Naive thymus-derived CD8-positive, alpha-beta T cell (primary cell): ENCODE data around the gene THBS1. TPM values are rescaled to one million over a fixed set of nuclear protein-coding genes. Genes with fewer than 3 reads are reported as not detected.
A peak's percentile ranks its signal among the peaks of the same experiment; 100 is the strongest.

ENCODE experiments used
- ATAC-seq, 2 donors: fragments of 150-1000 bp; cut with Tn5 transposase in 1 of 2; sonication (Bioruptor Pico), chemical (Tn5 transposase) in 1 of 2; 1 replicate in 1 of 2; 2 replicates in 1 of 2; pipeline ENCODE4 v1.10.0; 2021; ENCODE audit warnings: mild to moderate bottlenecking in 2 of 2, moderate library complexity in 2 of 2
- POLR2A ChIA-PET: fragments of 350-600 bp; sonication (Branson Sonifier 250); formaldehyde crosslinking; loops from one replicate; lab custom pipeline; 2021; ENCODE audit warnings: antibody characterized with exemption; lab: Charles Lee
- DNase-seq, 10 donors: peaks; one replicate each; pipeline versions ENCODE4 v3.0.0 to v3.0.0-alpha.2; 2020 to 2022
- H3K27ac Mint-ChIP-seq, 10 donors: one replicate each; pipeline ENCODE4 v1.8.0; 2020 to 2022; ENCODE audit warnings: mild to moderate bottlenecking in 10 of 10, mixed read lengths in 10 of 10, moderate library complexity in 4 of 10, inconsistent platforms in 1 of 10
- H3K27me3 Mint-ChIP-seq, 5 donors: one replicate each; pipeline ENCODE4 v1.8.0; 2021 to 2022; ENCODE audit warnings: mixed read lengths in 5 of 5
- H3K36me3 Mint-ChIP-seq, 3 donors: one replicate each; pipeline ENCODE4 v1.8.0; 2020 to 2022; ENCODE audit warnings: mixed read lengths in 3 of 3, mild to moderate bottlenecking in 2 of 3, inconsistent platforms in 1 of 3
- H3K4me1 Mint-ChIP-seq, 4 donors: one replicate each; pipeline ENCODE4 v1.8.0; 2021 to 2022; ENCODE audit warnings: mixed read lengths in 4 of 4
- H3K4me3 Mint-ChIP-seq, 10 donors: one replicate each; pipeline ENCODE4 v1.8.0; 2020 to 2022; ENCODE audit warnings: mild to moderate bottlenecking in 10 of 10, mixed read lengths in 10 of 10, moderate library complexity in 6 of 10, inconsistent platforms in 1 of 10
- H3K9me3 Mint-ChIP-seq, 9 donors: one replicate each; pipeline ENCODE4 v1.8.0; 2020 to 2022; ENCODE audit warnings: mixed read lengths in 9 of 9, mild to moderate bottlenecking in 3 of 9, inconsistent platforms in 1 of 9, moderate library complexity in 1 of 9
- polyA plus RNA-seq, 3 donors: library from polyadenylated mRNA; unstranded; fragments of 300-500 nt; fragmentation: Illumina TruSeq; gene quantifications; one replicate each; pipeline ENCODE4 v1.2.3, GENCODE V29; 2021
- total RNA-seq, 8 experiments: library from RNA in 2 of 8; stranded (reverse) in 2 of 8; gene quantifications; one replicate each; pipeline ENCODE4 v1.2.3 and lab custom pipeline; 2021 to 2026

Gene THBS1
- total and polyA plus RNA-seq, 5 experiments from 2014 or later, result 0.02 to 6.5 (median 2.0) TPM; not detected in 1

DNA sequence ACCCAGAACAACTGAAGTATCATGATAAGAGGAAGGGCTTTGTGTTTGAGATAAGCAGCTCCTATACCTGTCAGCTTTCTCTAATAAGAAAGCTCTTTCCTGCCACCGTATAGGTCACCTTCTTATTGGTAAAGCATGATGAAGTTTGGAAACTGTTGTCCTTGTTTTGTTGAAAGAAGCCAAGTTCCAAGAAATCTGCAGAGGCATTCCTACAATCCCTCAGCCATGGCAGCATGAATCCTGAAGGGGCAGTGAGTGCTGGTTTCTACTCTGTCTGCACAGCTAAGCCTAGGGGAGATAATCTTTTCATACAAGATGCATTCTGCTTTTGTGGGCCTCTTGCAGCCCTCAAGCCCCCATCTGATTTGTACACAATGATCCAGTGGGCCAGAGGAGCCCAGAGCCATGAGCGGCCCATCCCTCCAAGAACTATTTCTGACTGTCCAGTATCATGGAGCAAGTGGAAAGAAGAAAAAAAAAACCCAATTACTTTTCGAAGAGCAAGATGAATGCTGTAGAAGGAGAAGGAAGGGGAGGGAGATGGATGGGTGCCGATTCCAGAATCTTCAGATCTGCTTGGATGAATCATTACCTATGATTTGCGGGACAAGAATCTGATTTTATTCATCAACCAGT is 1.9 kb upstream of the THBS1 start:
- H3K27me3 Mint-ChIP-seq, result peaks cover 27 to 72% (median 46%) of the 10 kb centered on the region in 5 donors
- peaks cover 6 to 20% (median 13%) of the 10 kb centered on the region in 4 donors for H3K4me1 Mint-ChIP-seq
- H3K27ac Mint-ChIP-seq, result no peak overlapping the region
- DNase-seq (no peak), ATAC-seq (no peak)
- H3K4me3 Mint-ChIP-seq, result peak overlapping the region in 2 of 10 donors; percentile 4 to 49
- H3K36me3 Mint-ChIP-seq, result no peaks in the 10 kb centered on the region
- no peaks in the 10 kb centered on the region for H3K9me3 Mint-ChIP-seq
- POLR2A ChIA-PET, result no interaction called here

GRCh38 chr15:39579487-39580116 is 1.3 kb upstream of the THBS1 start:
- DNase-seq (no peak), ATAC-seq (no peak)
- POLR2A ChIA-PET, result no interaction called here
- Mint-ChIP-seq H3K4me1 (peaks cover 6 to 20% (median 13%) of the 10 kb centered on the region in 4 donors), H3K27me3 (peaks cover 27 to 74% (median 46%) of the 10 kb centered on the region in 5 donors), H3K4me3 (peak overlapping the region in 6 of 10 donors; percentile 46 to 62 (median 53)), H3K9me3 (no peaks in the 10 kb centered on the region), H3K27ac (no peak overlapping the region), H3K36me3 (no peaks in the 10 kb centered on the region)

GRCh38 chr15:39580117-39580484 is 778 bp upstream of the THBS1 start:
- peak; percentile 58 to 86 (median 79) for DNase-seq
- Mint-ChIP-seq H3K27me3 (peaks cover 26 to 73% (median 45%) of the 10 kb centered on the region in 5 donors), H3K36me3 (no peaks in the 10 kb centered on the region), H3K4me3 (peak overlapping the region in 6 of 10 donors; percentile 41 to 81 (median 57)), H3K4me1 (peaks cover 6 to 22% (median 13%) of the 10 kb centered on the region in 4 donors), H3K27ac (no peak overlapping the region), H3K9me3 (no peaks in the 10 kb centered on the region)
- POLR2A ChIA-PET, result no interaction called here
- peak; percentile 87 to 93 for ATAC-seq

DNA sequence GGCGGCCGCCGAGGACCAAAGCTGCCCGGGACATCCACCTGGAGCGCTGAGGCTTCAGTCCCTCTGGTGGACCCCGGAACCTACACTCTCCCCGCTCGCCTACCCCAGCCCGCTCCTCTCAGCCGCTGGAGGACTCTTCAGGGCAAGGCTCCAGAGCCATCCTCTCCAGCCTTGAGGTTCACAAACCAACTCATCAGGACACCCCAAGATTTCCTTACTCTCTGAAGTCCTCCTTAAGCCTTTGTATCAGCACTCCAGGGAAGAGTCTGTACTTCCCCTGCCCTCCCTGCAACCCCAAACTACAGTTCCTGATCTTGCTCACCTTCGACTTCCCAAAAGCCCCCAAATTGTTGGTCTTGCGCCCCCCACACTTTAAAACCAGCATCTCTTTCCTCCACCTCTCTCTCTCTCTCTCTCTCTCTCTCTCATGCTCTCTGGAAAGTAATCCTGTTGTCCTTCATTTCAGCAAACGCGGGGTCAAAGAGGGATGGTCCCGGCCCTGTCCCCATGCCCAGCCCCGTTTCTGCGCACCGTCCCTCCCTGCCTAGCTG is 438 bp downstream of the THBS1 start:
- Mint-ChIP-seq H3K27ac (peak overlapping the region in 3 of 10 donors; percentile 21 to 41 (median 41)), H3K4me3 (peak overlapping the region in 9 of 10 donors; percentile 49 to 81 (median 71)), H3K27me3 (peaks cover 24 to 61% (median 42%) of the 10 kb centered on the region in 5 donors), H3K9me3 (no peaks in the 10 kb centered on the region), H3K4me1 (peaks cover 6 to 24% (median 13%) of the 10 kb centered on the region in 4 donors), H3K36me3 (no peaks in the 10 kb centered on the region)
- ATAC-seq (no peak), DNase-seq (no peak)
- POLR2A ChIA-PET, result no interaction called here

DNA sequence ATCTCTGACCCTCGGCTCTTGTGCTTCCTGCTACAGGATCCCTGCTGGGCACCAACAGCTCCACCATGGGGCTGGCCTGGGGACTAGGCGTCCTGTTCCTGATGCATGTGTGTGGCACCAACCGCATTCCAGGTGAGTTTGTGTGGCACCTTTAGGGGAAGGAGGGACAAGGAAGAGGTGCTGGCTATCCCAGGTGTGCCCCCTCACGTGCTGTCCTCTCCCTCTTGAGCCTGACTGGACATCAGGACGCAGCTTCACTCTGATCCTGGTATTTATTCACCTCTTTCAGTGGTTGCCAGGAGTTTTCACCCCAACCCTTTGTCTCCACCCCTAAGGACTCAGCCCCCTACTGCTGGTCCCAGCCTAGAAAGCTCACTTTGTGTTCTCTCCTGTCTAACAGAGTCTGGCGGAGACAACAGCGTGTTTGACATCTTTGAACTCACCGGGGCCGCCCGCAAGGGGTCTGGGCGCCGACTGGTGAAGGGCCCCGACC is 960 bp downstream of the THBS1 start:
- Mint-ChIP-seq H3K9me3 (no peaks in the 10 kb centered on the region), H3K4me3 (peak overlapping the region in 8 of 10 donors; percentile 49 to 81 (median 72)), H3K27me3 (peaks cover 21 to 56% (median 37%) of the 10 kb centered on the region in 5 donors), H3K36me3 (no peaks in the 10 kb centered on the region), H3K27ac (peak overlapping the region in 2 of 10 donors; percentile 41), H3K4me1 (peaks cover 6 to 24% (median 13%) of the 10 kb centered on the region in 4 donors)
- POLR2A ChIA-PET, result no interaction called here
- ATAC-seq (no peak), DNase-seq (no peak)

- no peaks in the 10 kb centered on the region for H3K36me3 Mint-ChIP-seq
- ATAC-seq (no peak), DNase-seq (no peak)
- POLR2A ChIA-PET, result no interaction called here
- H3K9me3 Mint-ChIP-seq, result no peaks in the 10 kb centered on the region
- H3K4me1 Mint-ChIP-seq, result peaks cover 6 to 24% (median 13%) of the 10 kb centered on the region in 4 donors
- peak overlapping the region in 2 of 10 donors; percentile 79 to 81 for H3K4me3 Mint-ChIP-seq
- H3K27me3 Mint-ChIP-seq, result peaks cover 19 to 50% (median 32%) of the 10 kb centered on the region in 5 donors
- no peak overlapping the region for H3K27ac Mint-ChIP-seq
Observed at GRCh38 chr15:39582286-39582976, 1.6 kb downstream of the THBS1 start.

- ATAC-seq (no peak), DNase-seq (no peak)
- Mint-ChIP-seq H3K4me3 (peak overlapping the region in 1 of 10 donors; percentile 11), H3K4me1 (peaks cover 6 to 24% (median 13%) of the 10 kb centered on the region in 4 donors), H3K9me3 (no peaks in the 10 kb centered on the region), H3K27me3 (peaks cover 17 to 50% (median 29%) of the 10 kb centered on the region in 5 donors), H3K36me3 (no peaks in the 10 kb centered on the region), H3K27ac (no peak overlapping the region)
- POLR2A ChIA-PET, result no interaction called here
Observed at GRCh38 chr15:39582977-39583595, 2.2 kb downstream of the THBS1 start.

GRCh38 chr15:39583596-39584265 is 2.9 kb downstream of the THBS1 start:
- DNase-seq (no peak), ATAC-seq (no peak)
- Mint-ChIP-seq H3K4me1 (peaks cover 6 to 24% (median 13%) of the 10 kb centered on the region in 4 donors), H3K36me3 (no peaks in the 10 kb centered on the region), H3K4me3 (peak overlapping the region in 1 of 10 donors; percentile 24), H3K27me3 (peaks cover 15 to 44% (median 28%) of the 10 kb centered on the region in 5 donors), H3K9me3 (no peaks in the 10 kb centered on the region), H3K27ac (no peak overlapping the region)
- POLR2A ChIA-PET, result no interaction called here

DNA sequence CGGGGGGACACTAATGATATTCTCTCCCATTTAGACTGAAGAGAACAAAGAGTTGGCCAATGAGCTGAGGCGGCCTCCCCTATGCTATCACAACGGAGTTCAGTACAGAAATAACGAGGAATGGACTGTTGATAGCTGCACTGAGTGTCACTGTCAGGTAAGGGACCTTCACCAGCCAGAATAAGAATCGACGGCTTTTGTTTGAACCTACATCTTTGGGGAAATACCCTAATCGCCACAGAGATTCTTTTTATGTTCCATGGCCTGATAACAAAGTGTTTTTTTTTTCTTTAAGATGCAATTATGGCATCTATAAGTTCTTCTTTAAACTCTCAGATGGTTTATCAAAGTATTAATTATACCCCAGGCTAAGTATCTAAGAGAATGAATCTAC is 3.4 kb downstream of the THBS1 start:
- H3K36me3 Mint-ChIP-seq, result no peaks in the 10 kb centered on the region
- POLR2A ChIA-PET, result no interaction called here
- H3K27ac Mint-ChIP-seq, result no peak overlapping the region

GRCh38 chr15:39584662-39585388 is 3.9 kb downstream of the THBS1 start:
- ATAC-seq (no peak), DNase-seq (no peak)
- POLR2A ChIA-PET, result no interaction called here
- Mint-ChIP-seq H3K9me3 (no peaks in the 10 kb centered on the region), H3K27me3 (peaks cover 8 to 33% (median 20%) of the 10 kb centered on the region in 5 donors), H3K27ac (no peak overlapping the region), H3K4me3 (no peak overlapping the region), H3K36me3 (no peaks in the 10 kb centered on the region), H3K4me1 (peaks cover 6 to 16% (median 11%) of the 10 kb centered on the region in 4 donors)

More for the DNA sequence above, 3.4 kb downstream of the THBS1 start:
- Mint-ChIP-seq H3K4me1 (peaks cover 6 to 20% (median 13%) of the 10 kb centered on the region in 4 donors), H3K4me3 (no peak overlapping the region), H3K27me3 (peaks cover 13 to 39% (median 24%) of the 10 kb centered on the region in 5 donors), H3K9me3 (no peaks in the 10 kb centered on the region)
- ATAC-seq, result no peak
- DNase-seq, result no peak

GRCh38 chr15:39585389-39585841 is 4.5 kb downstream of the THBS1 start:
- ATAC-seq (no peak), DNase-seq (no peak)
- Mint-ChIP-seq H3K27me3 (peaks cover 6 to 29% (median 19%) of the 10 kb centered on the region in 5 donors), H3K36me3 (no peaks in the 10 kb centered on the region), H3K27ac (no peak overlapping the region), H3K4me3 (no peak overlapping the region), H3K4me1 (peaks cover 6 to 13% (median 8%) of the 10 kb centered on the region in 4 donors), H3K9me3 (no peaks in the 10 kb centered on the region)
- POLR2A ChIA-PET, result no interaction called here
